Stimulated activated CD4-positive, alpha-beta T cell treated with anti-CD3 and anti-CD28 coated beads, Interleukin-15, amount 100 ng/mL, for 48 hours (primary cell): ENCODE measurements around the gene PSMB7.

Experiments used
- DNase-seq, 2 donors: peaks; one replicate each; pipeline ENCODE4 v3.0.0-alpha.2; 2020; ENCODE audit warnings: low read depth in 2 of 2

Gene PSMB7

GRCh38 chr9:124357721-124358361 lies 57.4 kb downstream of the PSMB7 start:
- no peak for DNase-seq

GRCh38 chr9:124356745-124357390 lies 58.4 kb downstream of the PSMB7 start:
- DNase-seq = no peak

GRCh38 chr9:124355941-124356744 lies 59.1 kb downstream of the PSMB7 start:
- no peak for DNase-seq

GRCh38 chr9:124355039-124355940 lies 60.0 kb downstream of the PSMB7 start:
- no peak for DNase-seq

- DNase-seq = no peak
Observed at GRCh38 chr9:124354346-124355038, 60.8 kb downstream of the PSMB7 start.

GRCh38 chr9:124353811-124354274 lies 61.4 kb downstream of the PSMB7 start:
- DNase-seq = no peak

- no peak for DNase-seq
Observed at GRCh38 chr9:124353166-124353768, 62.0 kb downstream of the PSMB7 start.

GRCh38 chr9:124352616-124353015 lies 62.6 kb downstream of the PSMB7 start:
- DNase-seq = no peak

GRCh38 chr9:124351672-124352468 lies 63.4 kb downstream of the PSMB7 start:
- DNase-seq = no peak

- no peak for DNase-seq
Observed at GRCh38 chr9:124350494-124351263, 64.6 kb downstream of the PSMB7 start.

GRCh38 chr9:124349675-124350493 lies 65.4 kb downstream of the PSMB7 start:
- DNase-seq = no peak

GRCh38 chr9:124349267-124349666 lies 66.0 kb downstream of the PSMB7 start:
- DNase-seq = no peak

- DNase-seq = no peak
Observed at GRCh38 chr9:124348831-124349230, 66.4 kb downstream of the PSMB7 start.

GRCh38 chr9:124348363-124348762 lies 66.9 kb downstream of the PSMB7 start:
- no peak for DNase-seq

GRCh38 chr9:124347968-124348358 lies 67.3 kb downstream of the PSMB7 start:
- no peak for DNase-seq

GRCh38 chr9:124347206-124347967 lies 67.9 kb downstream of the PSMB7 start:
- DNase-seq = no peak
